ENCODE measurements around the gene MTG1. TPM values are rescaled to one million over a fixed set of nuclear protein-coding genes. Genes with fewer than 3 reads are reported as not detected.

The MTG1 gene
- total RNA-seq, 1 experiment from 2014 or later = 26.9 TPM

- Histone ChIP-seq H3K9me3 (ENCODE audit: low read length) (peaks cover 24% of the 10 kb centered on the region), H3K4me1 (ENCODE audit: low read length) (no peaks in the 10 kb centered on the region), H3K9ac (ENCODE audit: low read length) (no peak overlapping the region), H3K27ac (ENCODE audit: low read length) (no peak overlapping the region), H3K36me3 (ENCODE audit: insufficient read depth, low read length) (no peaks in the 10 kb centered on the region), H3K4me3 (ENCODE audit: low read length) (no peak overlapping the region), H4K20me1 (ENCODE audit: insufficient read depth, low read depth, low read length) (no peaks in the 10 kb centered on the region), H3K27me3 (ENCODE audit: low read length) (no peaks in the 10 kb centered on the region), H3K9me2 (replicated peaks; ENCODE audit: insufficient read depth, low read length) (no peaks in the 10 kb centered on the region), H2AFZ (ENCODE audit: low read length) (no peak overlapping the region), H3K79me2 (ENCODE audit: low read length) (no peaks in the 10 kb centered on the region), H3K4me2 (ENCODE audit: low read depth, low read length, poor library complexity, severe bottlenecking) (no peak overlapping the region)
- no peak for DNase-seq
Measured at GRCh38 chr10:133451346-133451745, 57.4 kb downstream of the MTG1 start.

GRCh38 chr10:133452453-133452852 is 58.5 kb downstream of the MTG1 start:
- Histone ChIP-seq H3K36me3 (ENCODE audit: insufficient read depth, low read length) (no peaks in the 10 kb centered on the region), H3K4me2 (ENCODE audit: low read depth, low read length, poor library complexity, severe bottlenecking) (no peak overlapping the region), H3K27me3 (ENCODE audit: low read length) (no peaks in the 10 kb centered on the region), H3K9me3 (ENCODE audit: low read length) (peaks cover 15% of the 10 kb centered on the region), H3K4me1 (ENCODE audit: low read length) (no peaks in the 10 kb centered on the region), H2AFZ (ENCODE audit: low read length) (no peak overlapping the region), H3K9me2 (replicated peaks; ENCODE audit: insufficient read depth, low read length) (no peaks in the 10 kb centered on the region), H3K4me3 (ENCODE audit: low read length) (no peak overlapping the region), H4K20me1 (ENCODE audit: insufficient read depth, low read depth, low read length) (no peaks in the 10 kb centered on the region), H3K79me2 (ENCODE audit: low read length) (no peaks in the 10 kb centered on the region), H3K9ac (ENCODE audit: low read length) (no peak overlapping the region), H3K27ac (ENCODE audit: low read length) (no peak overlapping the region)
- DNase-seq = no peak

- Histone ChIP-seq H3K4me2 (ENCODE audit: low read depth, low read length, poor library complexity, severe bottlenecking) (no peak within 1 kb of the TSS), H4K20me1 (ENCODE audit: insufficient read depth, low read depth, low read length) (no peaks in the 10 kb centered on the region), H3K4me1 (ENCODE audit: low read length) (no peaks in the 10 kb centered on the region), H3K4me3 (ENCODE audit: low read length) (no peak within 1 kb of the TSS), H3K79me2 (ENCODE audit: low read length) (no peaks in the 10 kb centered on the region), H2AFZ (ENCODE audit: low read length) (no peak within 1 kb of the TSS), H3K9me2 (replicated peaks; ENCODE audit: insufficient read depth, low read length) (no peaks in the 10 kb centered on the region), H3K27ac (ENCODE audit: low read length) (no peak within 1 kb of the TSS), H3K9me3 (ENCODE audit: low read length) (peaks cover 2% of the 10 kb centered on the region), H3K27me3 (ENCODE audit: low read length) (no peaks in the 10 kb centered on the region), H3K36me3 (ENCODE audit: insufficient read depth, low read length) (no peaks in the 10 kb centered on the region), H3K9ac (ENCODE audit: low read length) (0 out of 2 replicates have a peak within 1 kb of the TSS, but pooled peaks have one; percentile 14)
- DNase-seq = no peak
Measured at GRCh38 chr10:133453516-133454203, 59.7 kb downstream of the MTG1 start, which contains the start of gene SCART1. Gene SCART1, plus strand, starts transcription at chr10:133453945. Its CDS starts 53 bp downstream, at chr10:133453998.

- H3K4me3 ChIP-seq (ENCODE audit: low read length) = no peak overlapping the region
- 0 out of 2 replicates have a peak overlapping the region, but pooled peaks have one; percentile 14 for H3K9ac ChIP-seq (ENCODE audit: low read length)
- H3K36me3 ChIP-seq (ENCODE audit: insufficient read depth, low read length) = no peaks in the 10 kb centered on the region
- no peak overlapping the region for H3K27ac ChIP-seq (ENCODE audit: low read length)
- no peaks in the 10 kb centered on the region for H3K79me2 ChIP-seq (ENCODE audit: low read length)
- DNase-seq = no peak
- H3K27me3 ChIP-seq (ENCODE audit: low read length) = no peaks in the 10 kb centered on the region
- no peaks in the 10 kb centered on the region for H3K9me2 ChIP-seq (replicated peaks; ENCODE audit: insufficient read depth, low read length)
- H2AFZ ChIP-seq (ENCODE audit: low read length) = no peak overlapping the region
- no peaks in the 10 kb centered on the region for H3K4me1 ChIP-seq (ENCODE audit: low read length)
- H3K9me3 ChIP-seq (ENCODE audit: low read length) = no peaks in the 10 kb centered on the region; the same call in none of the 2 replicates
- no peak overlapping the region for H3K4me2 ChIP-seq (ENCODE audit: low read depth, low read length, poor library complexity, severe bottlenecking)
- H4K20me1 ChIP-seq (ENCODE audit: insufficient read depth, low read depth, low read length) = no peaks in the 10 kb centered on the region
Measured at GRCh38 chr10:133454204-133454893, 60.4 kb downstream of the MTG1 start.

- H3K9ac ChIP-seq (ENCODE audit: low read length) = no peak overlapping the region
- H3K79me2 ChIP-seq (ENCODE audit: low read length) = no peaks in the 10 kb centered on the region
- no peaks in the 10 kb centered on the region for H3K36me3 ChIP-seq (ENCODE audit: insufficient read depth, low read length)
- H4K20me1 ChIP-seq (ENCODE audit: insufficient read depth, low read depth, low read length) = no peaks in the 10 kb centered on the region
- no peak for DNase-seq
- H3K9me3 ChIP-seq (ENCODE audit: low read length) = no peaks in the 10 kb centered on the region; the same call in 1 of the 2 replicates
- H3K4me2 ChIP-seq (ENCODE audit: low read depth, low read length, poor library complexity, severe bottlenecking) = no peak overlapping the region
- H2AFZ ChIP-seq (ENCODE audit: low read length) = no peak overlapping the region
- H3K4me3 ChIP-seq (ENCODE audit: low read length) = no peak overlapping the region
- H3K27ac ChIP-seq (ENCODE audit: low read length) = no peak overlapping the region
- no peaks in the 10 kb centered on the region for H3K9me2 ChIP-seq (replicated peaks; ENCODE audit: insufficient read depth, low read length)
- H3K27me3 ChIP-seq (ENCODE audit: low read length) = no peaks in the 10 kb centered on the region
- no peaks in the 10 kb centered on the region for H3K4me1 ChIP-seq (ENCODE audit: low read length)
Measured at GRCh38 chr10:133455196-133455595, 61.2 kb downstream of the MTG1 start.

- Histone ChIP-seq H3K9me2 (replicated peaks; ENCODE audit: insufficient read depth, low read length) (no peaks in the 10 kb centered on the region), H3K27ac (ENCODE audit: low read length) (no peak overlapping the region), H3K79me2 (ENCODE audit: low read length) (no peaks in the 10 kb centered on the region), H3K9me3 (ENCODE audit: low read length) (no peaks in the 10 kb centered on the region; the same call in 1 of the 2 replicates), H3K4me3 (ENCODE audit: low read length) (no peak overlapping the region), H3K9ac (ENCODE audit: low read length) (no peak overlapping the region), H3K4me1 (ENCODE audit: low read length) (no peaks in the 10 kb centered on the region), H3K27me3 (ENCODE audit: low read length) (no peaks in the 10 kb centered on the region), H3K4me2 (ENCODE audit: low read depth, low read length, poor library complexity, severe bottlenecking) (no peak overlapping the region), H2AFZ (ENCODE audit: low read length) (no peak overlapping the region), H4K20me1 (ENCODE audit: insufficient read depth, low read depth, low read length) (no peaks in the 10 kb centered on the region), H3K36me3 (ENCODE audit: insufficient read depth, low read length) (no peaks in the 10 kb centered on the region)
- no peak for DNase-seq
Measured at GRCh38 chr10:133455611-133456031, 61.7 kb downstream of the MTG1 start.

- H3K9me2 ChIP-seq (replicated peaks; ENCODE audit: insufficient read depth, low read length) = no peaks in the 10 kb centered on the region
- H3K79me2 ChIP-seq (ENCODE audit: low read length) = no peaks in the 10 kb centered on the region
- H2AFZ ChIP-seq (ENCODE audit: low read length) = no peak overlapping the region
- H3K4me3 ChIP-seq (ENCODE audit: low read length) = no peak overlapping the region
- H3K36me3 ChIP-seq (ENCODE audit: insufficient read depth, low read length) = no peaks in the 10 kb centered on the region
- H3K9ac ChIP-seq (ENCODE audit: low read length) = no peak overlapping the region
- no peak overlapping the region for H3K4me2 ChIP-seq (ENCODE audit: low read depth, low read length, poor library complexity, severe bottlenecking)
- H3K27me3 ChIP-seq (ENCODE audit: low read length) = no peaks in the 10 kb centered on the region
- DNase-seq = no peak
- H4K20me1 ChIP-seq (ENCODE audit: insufficient read depth, low read depth, low read length) = no peaks in the 10 kb centered on the region
- H3K9me3 ChIP-seq (ENCODE audit: low read length) = no peaks in the 10 kb centered on the region; the same call in 1 of the 2 replicates
- H3K27ac ChIP-seq (ENCODE audit: low read length) = no peak overlapping the region
- no peaks in the 10 kb centered on the region for H3K4me1 ChIP-seq (ENCODE audit: low read length)
Measured at GRCh38 chr10:133456041-133456951, 62.3 kb downstream of the MTG1 start.

Measured in Karpas-422 (cell line).